Loucy (cell line): Measurements from ENCODE around the gene ROBO1.

Experiments
- H2AFZ ChIP-seq: fragments of 200-600 bp; sonication (generic); 2 replicates; pipeline ENCODE4 v1.6.0; 2016; ENCODE audit warnings: antibody characterized with exemption, mild to moderate bottlenecking, low read length, moderate library complexity
- H3F3A ChIP-seq: fragments of 200-600 bp; 2 replicates; pipeline ENCODE4 v1.6.0; 2016; ENCODE audit warnings: antibody characterized with exemption, low read depth, mild to moderate bottlenecking
- H3K27me3 ChIP-seq: fragments of 200-600 bp; sonication (generic); 2 replicates; pipeline ENCODE4 v1.6.1; 2014; ENCODE audit warnings: low read length, mild to moderate bottlenecking; ENCODE audit not compliant: insufficient read depth, poor library complexity, severe bottlenecking
- H3K36me3 ChIP-seq: fragments of 200-600 bp; sonication (generic); 2 replicates; pipeline ENCODE4 v1.6.1; 2016; ENCODE audit warnings: low read length; ENCODE audit not compliant: insufficient read depth
- H3K4me1 ChIP-seq: fragments of 200-600 bp; sonication (generic); 2 replicates; pipeline ENCODE4 v1.5.1; 2014; ENCODE audit warnings: low read length, mild to moderate bottlenecking; ENCODE audit not compliant: insufficient read depth, poor library complexity, severe bottlenecking
- H3K4me2 ChIP-seq: fragments of 200-600 bp; sonication (generic); 2 replicates; pipeline ENCODE4 v1.6.0; 2014; ENCODE audit warnings: antibody characterized with exemption, low read length, low read depth, mild to moderate bottlenecking; ENCODE audit not compliant: poor library complexity, severe bottlenecking
- H3K4me3 ChIP-seq: fragments of 200-600 bp; sonication (generic); 2 replicates; pipeline ENCODE4 v1.5.1; 2014; ENCODE audit warnings: low read length, mild to moderate bottlenecking, mixed read lengths; ENCODE audit not compliant: poor library complexity, severe bottlenecking
- H3K79me2 ChIP-seq: fragments of 200-600 bp; sonication (generic); 2 replicates; pipeline ENCODE4 v1.6.1; 2014; ENCODE audit warnings: low read length; ENCODE audit not compliant: insufficient read depth
- H3K9ac ChIP-seq: fragments of 200-600 bp; sonication (generic); 2 replicates; pipeline ENCODE4 v1.6.0; 2014; ENCODE audit warnings: mild to moderate bottlenecking, low read depth, low read length, moderate library complexity; ENCODE audit not compliant: poor library complexity, severe bottlenecking
- H3K9me2 ChIP-seq: fragments of 200-600 bp; sonication (generic); replicated peaks from 2 replicates; pipeline ENCODE4 v1.6.1; 2016; ENCODE audit warnings: low read depth, low read length, mixed read lengths
- H3K9me3 ChIP-seq: fragments of 200-600 bp; sonication (generic); 2 replicates; pipeline ENCODE4 v1.6.1; 2014; ENCODE audit warnings: mild to moderate bottlenecking, antibody characterized with exemption, low read length, low read depth; ENCODE audit not compliant: insufficient read depth
- H4K20me1 ChIP-seq: fragments of 200-600 bp; sonication (generic); 2 replicates; pipeline ENCODE4 v1.6.0; 2014; ENCODE audit warnings: antibody characterized with exemption, low read length, mild to moderate bottlenecking; ENCODE audit not compliant: insufficient read depth, poor library complexity, severe bottlenecking
- EZH2phosphoT487 ChIP-seq: fragments of 200-600 bp; IDR thresholded peaks from 2 replicates; pipeline ENCODE4 v1.6.1; 2018; ENCODE audit warnings: antibody characterized with exemption, mild to moderate bottlenecking, moderate library complexity, borderline replicate concordance
- TF ChIP-seq, protein P1 (sequence below): fragments of 200-600 bp; sonication (generic); conservative IDR thresholded peaks from 2 replicates; pipeline ENCODE4 v1.5.1; 2014; ENCODE audit warnings: mild to moderate bottlenecking, antibody characterized with exemption, low read length

Gene ROBO1

GRCh38 chr3:79012530-79012913 is 755.3 kb downstream of the ROBO1 start:
- H3K4me3 ChIP-seq, result no peak overlapping the region
- no peaks in the 10 kb centered on the region for H3F3A ChIP-seq
- TF ChIP-seq, protein P1, sequence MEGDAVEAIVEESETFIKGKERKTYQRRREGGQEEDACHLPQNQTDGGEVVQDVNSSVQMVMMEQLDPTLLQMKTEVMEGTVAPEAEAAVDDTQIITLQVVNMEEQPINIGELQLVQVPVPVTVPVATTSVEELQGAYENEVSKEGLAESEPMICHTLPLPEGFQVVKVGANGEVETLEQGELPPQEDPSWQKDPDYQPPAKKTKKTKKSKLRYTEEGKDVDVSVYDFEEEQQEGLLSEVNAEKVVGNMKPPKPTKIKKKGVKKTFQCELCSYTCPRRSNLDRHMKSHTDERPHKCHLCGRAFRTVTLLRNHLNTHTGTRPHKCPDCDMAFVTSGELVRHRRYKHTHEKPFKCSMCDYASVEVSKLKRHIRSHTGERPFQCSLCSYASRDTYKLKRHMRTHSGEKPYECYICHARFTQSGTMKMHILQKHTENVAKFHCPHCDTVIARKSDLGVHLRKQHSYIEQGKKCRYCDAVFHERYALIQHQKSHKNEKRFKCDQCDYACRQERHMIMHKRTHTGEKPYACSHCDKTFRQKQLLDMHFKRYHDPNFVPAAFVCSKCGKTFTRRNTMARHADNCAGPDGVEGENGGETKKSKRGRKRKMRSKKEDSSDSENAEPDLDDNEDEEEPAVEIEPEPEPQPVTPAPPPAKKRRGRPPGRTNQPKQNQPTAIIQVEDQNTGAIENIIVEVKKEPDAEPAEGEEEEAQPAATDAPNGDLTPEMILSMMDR, result no peak
- TF ChIP-seq EZH2phosphoT487, result no peak

GRCh38 chr3:79011821-79012529 is 755.8 kb downstream of the ROBO1 start:
- H3F3A ChIP-seq, result no peaks in the 10 kb centered on the region
- H3K27me3 ChIP-seq, result no peaks in the 10 kb centered on the region
- no peaks in the 10 kb centered on the region for H3K36me3 ChIP-seq
- no peaks in the 10 kb centered on the region for H3K4me1 ChIP-seq
- no peaks in the 10 kb centered on the region for H4K20me1 ChIP-seq
- H3K4me3 ChIP-seq, result no peak overlapping the region
- H2AFZ ChIP-seq, result no peak overlapping the region
- H3K4me2 ChIP-seq, result no peak overlapping the region
- H3K9me3 ChIP-seq, result no peaks in the 10 kb centered on the region
- no peaks in the 10 kb centered on the region for H3K79me2 ChIP-seq
- H3K9me2 ChIP-seq, result no peaks in the 10 kb centered on the region
- H3K9ac ChIP-seq, result no peak overlapping the region
- TF ChIP-seq, protein P1, result no peak

More at GRCh38 chr3:79012530-79012913, 755.3 kb downstream of the ROBO1 start:
- H3K9me2 ChIP-seq, result no peaks in the 10 kb centered on the region
- no peaks in the 10 kb centered on the region for H3K36me3 ChIP-seq
- H3K9ac ChIP-seq, result no peak overlapping the region
- H3K79me2 ChIP-seq, result no peaks in the 10 kb centered on the region
- H3K27me3 ChIP-seq, result no peaks in the 10 kb centered on the region
- no peaks in the 10 kb centered on the region for H3K9me3 ChIP-seq
- H2AFZ ChIP-seq, result no peak overlapping the region
- no peak overlapping the region for H3K4me2 ChIP-seq
- no peaks in the 10 kb centered on the region for H4K20me1 ChIP-seq
- no peaks in the 10 kb centered on the region for H3K4me1 ChIP-seq

- Histone ChIP-seq H3K9me2 (no peaks in the 10 kb centered on the region), H3K4me2 (no peak overlapping the region), H3K9me3 (no peaks in the 10 kb centered on the region), H3K4me1 (no peaks in the 10 kb centered on the region), H3K36me3 (no peaks in the 10 kb centered on the region), H3K79me2 (no peaks in the 10 kb centered on the region), H3K4me3 (no peak overlapping the region), H3F3A (no peaks in the 10 kb centered on the region), H3K9ac (no peak overlapping the region), H3K27me3 (no peaks in the 10 kb centered on the region), H4K20me1 (no peaks in the 10 kb centered on the region), H2AFZ (no peak overlapping the region)
- TF ChIP-seq, protein P1, result no peak
- TF ChIP-seq EZH2phosphoT487, result no peak
These were observed 757.9 kb downstream of the ROBO1 start for GRCh38 chr3:79009861-79010260.
